ENCODE data around the gene KCNAB1.

GRCh38 chr3:156532730-156533129, 412.4 kb downstream of the KCNAB1 start:
- no peak for TF ChIP-seq YY1 (IDR thresholded peaks at IDR 0.05; ENCODE audit: insufficient read depth, insufficient read length)
- TF ChIP-seq ZNF274 (IDR thresholded peaks at IDR 0.05; ENCODE audit: low read depth, low read length), result no peak

Data from NT2/D1 (cell line).